ENCODE measurements around the gene PACSIN1. TPM values are rescaled to one million over a fixed set of nuclear protein-coding genes. Genes with fewer than 3 reads are reported as not detected.

PACSIN1 gene
- total and polyA plus RNA-seq, 2 of the 4 experiments (the other 2 are of a cell fraction): 0.02 TPM; not detected in 1

GRCh38 chr6:34575326-34575725 is 109.5 kb downstream of the PACSIN1 start:
- no peak overlapping the region for H4K5ac ChIP-seq (ENCODE audit: low read depth, low read length)
- H3K9ac ChIP-seq (ENCODE audit: low read depth, low read length): no peak overlapping the region
- H3K4me2 ChIP-seq (ENCODE audit: low read depth, low read length): no peak overlapping the region
- H3K23ac ChIP-seq (ENCODE audit: low read depth, low read length): no peak overlapping the region
- dilution Hi-C loops (cut with HindIII; ENCODE audit: low sequenced_read_pairs, unreplicated experiment): no loop called here
- H2BK20ac ChIP-seq (ENCODE audit: low read depth, low read length): no peak overlapping the region
- H3K9me3 ChIP-seq (ENCODE audit: control insufficient read depth, insufficient read depth, low read length): no peaks in the 10 kb centered on the region
- no peak overlapping the region for H3K27ac ChIP-seq (ENCODE audit: insufficient read depth, low read length)
- no peaks in the 10 kb centered on the region for H3K4me1 ChIP-seq (ENCODE audit: control insufficient read depth, insufficient read depth, low read length)
- no peak overlapping the region for H3K56ac ChIP-seq (ENCODE audit: extremely low read depth, insufficient read depth, low read length)
- ChIA-PET CTCF (interaction anchor here (0.7 kb wide), 1 partner anchor 604 kb away, joined by 3 read pairs; no protein-coding TSS in a partner anchor), POLR2A (ENCODE audit: unreplicated experiment) (no interaction called here)
- intact Hi-C loops (cut with micrococcal nuclease): no loop called here
- no peaks in the 10 kb centered on the region for H4K20me1 ChIP-seq (ENCODE audit: insufficient read depth, low read length)
- H3K36me3 ChIP-seq (ENCODE audit: control insufficient read depth, insufficient read depth, low read length): no peaks in the 10 kb centered on the region
- no CpG with 5 or more reads among the region's 3 CpGs for WGBS, 2 experiments (ENCODE audit: extremely low coverage in 2 of 2, insufficient read length in 1 of 2)
- no peak for TF ChIP-seq ELK1 (IDR thresholded peaks at IDR 0.05; ENCODE audit: borderline replicate concordance, low read depth, low read length)
- no peak for TF ChIP-seq MAFK (IDR thresholded peaks at IDR 0.05; ENCODE audit: low read depth, low read length)
- no peak for TF ChIP-seq RCOR1 (IDR thresholded peaks at IDR 0.05; ENCODE audit: insufficient replicate concordance, low read length)
- no peak for TF ChIP-seq CTCF (conservative IDR thresholded peaks at IDR 0.05; ENCODE audit: low read depth, low read length)
- TF ChIP-seq MAZ (IDR thresholded peaks at IDR 0.05; ENCODE audit: borderline replicate concordance, low read depth, low read length): no peak
- no peak for TF ChIP-seq USF2 (IDR thresholded peaks at IDR 0.05; ENCODE audit: low read depth, low read length)
- TF ChIP-seq CHD1 (IDR thresholded peaks at IDR 0.05; ENCODE audit: low read depth, low read length): no peak
- no peak for TF ChIP-seq POLR2A (IDR thresholded peaks at IDR 0.05; ENCODE audit: low read depth, low read length)
- H4K91ac ChIP-seq (ENCODE audit: insufficient read depth, low read depth, low read length): no peak overlapping the region
- no peak overlapping the region for H2BK15ac ChIP-seq (ENCODE audit: low read depth, low read length)
- no peak overlapping the region for H2BK5ac ChIP-seq (ENCODE audit: low read depth, low read length, poor library complexity, severe bottlenecking)
- H3K14ac ChIP-seq (replicated peaks; ENCODE audit: low read depth, low read length): no peak overlapping the region
- no peak for DNase-seq
- H4K8ac ChIP-seq (ENCODE audit: low read depth in 2 of 2, low read length in 2 of 2): no peak overlapping the region
- no peak for ATAC-seq (ENCODE audit: low read depth)
- H3K79me1 ChIP-seq (ENCODE audit: low read depth in 1 of 2, low read length in 2 of 2): no peaks in the 10 kb centered on the region; a peak in 1 of 4 replicates
- H3K4ac ChIP-seq (ENCODE audit: low read depth, low read length): no peak overlapping the region
- H3K18ac ChIP-seq (ENCODE audit: low read depth, low read length): no peak overlapping the region
- in situ Hi-C loops (cut with MboI; ENCODE audit: low sequenced_read_pairs): no loop called here
- no peak overlapping the region for H2AK5ac ChIP-seq (ENCODE audit: low read depth, low read length)
- no peaks in the 10 kb centered on the region; the same call in 1 of the 2 replicates for H3K27me3 ChIP-seq (ENCODE audit: control insufficient read depth, insufficient read depth, low read length)
- H2AFZ ChIP-seq (replicated peaks; ENCODE audit: low read length, poor library complexity): no peak overlapping the region
- H2AK9ac ChIP-seq (replicated peaks; ENCODE audit: low read depth, low read length, poor library complexity): no peak overlapping the region
- H2BK120ac ChIP-seq (ENCODE audit: low read depth, low read length): no peak overlapping the region
- no peak overlapping the region for H3K4me3 ChIP-seq (ENCODE audit: insufficient read depth, low read depth, low read length)
- 0 out of 2 replicates have a peak, but pooled peaks cover 6% of the 10 kb centered on the region for H3K9me1 ChIP-seq (ENCODE audit: insufficient read depth, low read length)
- no TSS peak for BruUV-seq (replicated peaks)
